GM21360 (cell line): ENCODE data around the gene ZACN.
"Not testable (repeated sequence)": the region's sequence is repeated elsewhere in the genome, so short reads cannot be mapped to it uniquely, and the experiment has no call there.

Experiments
- ATAC-seq: cut with Tn5 transposase; IDR thresholded peaks from one replicate; pipeline ENCODE4 v1.9.1; 2021; ENCODE audit warnings: mild to moderate bottlenecking, moderate library complexity; ENCODE audit not compliant: unreplicated experiment

Gene ZACN

GRCh38 chr17:76078860-76079534 is at the start of gene ZACN:
TSS of gene ZACN (plus strand) at chr17:76079182. CDS start at chr17:76079265, 83 bp downstream.
- ATAC-seq, result no peak

DNA sequence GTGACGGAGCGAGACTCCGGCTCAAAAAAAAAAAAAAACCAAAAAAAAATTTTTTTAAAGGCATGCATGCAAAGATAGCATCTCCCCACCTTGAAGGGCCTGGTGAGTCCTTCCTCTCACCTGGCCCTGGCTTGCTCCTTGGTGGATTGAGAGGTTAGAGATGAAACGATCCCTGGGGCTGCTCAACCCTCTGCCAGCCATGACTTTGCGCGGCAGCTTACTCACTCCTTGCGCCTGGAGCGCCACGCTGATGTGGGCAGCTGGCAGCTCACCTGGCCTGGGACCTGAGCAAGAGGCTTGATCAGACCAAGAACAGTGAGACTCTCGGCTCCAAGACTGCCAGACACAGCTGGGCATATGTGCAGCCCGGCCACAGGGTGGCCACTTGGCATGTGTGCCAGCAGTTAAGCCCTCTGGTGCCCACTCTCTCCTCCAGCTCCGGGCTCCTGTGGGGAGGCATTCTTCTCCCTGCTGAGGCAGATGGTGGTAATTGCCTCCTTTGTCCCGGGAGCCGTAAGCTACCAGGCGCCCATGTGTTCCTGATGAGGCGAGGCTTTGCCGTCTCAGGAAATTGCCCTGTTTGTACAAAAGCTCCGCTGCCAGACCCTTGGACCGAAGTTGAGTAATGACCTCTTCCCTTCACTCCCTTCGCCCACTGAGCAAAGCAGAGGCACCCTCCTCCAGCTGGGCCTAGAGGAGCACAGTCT is 46.8 kb upstream of the ZACN start:
- ATAC-seq, result no peak

GRCh38 chr17:76032780-76033108 is 46.2 kb upstream of the ZACN start:
- ATAC-seq, result no peak

DNA sequence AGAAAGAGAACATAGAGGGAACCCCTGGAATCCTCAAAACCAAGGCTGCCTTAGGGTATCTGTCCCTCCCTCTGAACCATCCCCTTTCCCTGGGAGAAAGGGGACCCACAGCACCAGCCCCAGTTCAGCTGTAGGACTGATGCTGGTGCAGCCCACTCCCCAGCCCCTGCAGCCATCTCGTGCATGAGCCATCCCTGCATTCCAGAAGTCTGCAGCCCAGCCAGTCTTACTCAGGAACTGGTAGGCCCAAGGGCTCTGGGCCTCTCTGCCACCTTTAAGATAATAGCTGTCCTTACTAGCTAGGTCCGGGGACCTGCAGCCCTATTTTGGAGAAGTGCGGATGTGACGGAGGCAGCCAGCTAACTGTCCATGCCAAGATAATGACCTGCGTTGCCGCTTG is 45.8 kb upstream of the ZACN start:
- ATAC-seq, result no peak

DNA sequence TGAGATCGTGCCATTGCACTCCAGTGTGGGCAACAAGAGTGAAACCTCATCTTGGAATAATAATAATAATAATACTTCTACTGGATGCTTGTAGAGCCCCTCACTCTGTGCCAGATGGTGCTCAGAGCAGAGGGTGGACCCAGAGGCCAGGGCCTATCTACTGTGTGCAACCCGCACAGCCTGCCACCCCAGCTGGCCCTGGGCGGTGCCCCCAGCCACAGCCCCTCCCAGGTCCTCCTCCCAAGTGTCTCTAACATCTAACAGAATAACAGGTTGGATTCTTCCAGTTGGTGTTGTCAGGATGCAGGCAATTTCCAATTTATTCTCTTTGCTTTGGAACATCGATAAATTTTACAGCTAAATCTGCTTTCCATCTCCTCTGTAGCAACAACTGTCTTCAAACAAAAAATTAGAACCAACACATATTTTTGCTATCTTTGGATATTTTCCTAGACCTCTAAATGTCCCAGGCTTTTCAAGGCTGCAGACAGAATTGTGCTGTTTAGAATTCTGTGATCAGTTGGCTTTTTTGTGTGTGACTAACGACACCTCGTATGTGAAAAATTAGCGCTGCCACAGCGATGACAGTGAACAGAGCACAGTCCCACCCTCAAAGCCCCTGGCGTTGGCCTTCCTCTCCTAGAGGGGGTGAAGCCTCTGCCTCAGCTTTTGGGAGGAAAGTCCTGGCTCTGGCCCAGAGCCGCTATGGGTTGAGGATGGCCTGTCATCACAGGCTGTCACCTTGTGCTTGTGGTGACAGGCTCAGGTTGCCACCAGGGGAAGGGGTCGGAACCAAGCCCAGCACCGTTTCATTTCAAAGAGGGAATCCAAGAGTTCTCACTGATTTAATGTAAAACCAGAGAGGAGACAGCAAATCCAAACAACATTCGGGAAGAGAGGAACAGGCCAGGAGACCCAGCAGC is 44.3 kb upstream of the ZACN start:
- no peak for ATAC-seq

- no peak for ATAC-seq
Measured at GRCh38 chr17:76036497-76037261, 42.3 kb upstream of the ZACN start.

DNA sequence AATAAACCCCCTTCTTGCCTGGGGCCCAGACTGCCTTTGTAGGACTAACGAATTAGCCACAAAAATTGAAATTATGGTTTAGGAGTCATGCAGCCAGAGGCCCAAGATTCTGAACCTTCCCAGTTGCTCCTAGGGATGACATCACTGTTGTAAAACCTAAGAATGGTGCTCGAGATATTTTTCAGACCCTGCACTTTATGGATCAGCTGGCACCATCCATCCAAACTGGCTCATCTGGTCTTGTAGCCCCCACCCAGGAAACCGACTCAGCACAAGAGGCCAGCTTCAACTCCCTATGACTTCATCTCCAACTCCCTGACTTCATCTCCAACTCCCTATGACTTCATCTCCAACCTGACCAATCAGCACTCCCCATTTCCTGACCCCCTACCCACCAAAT is 40.9 kb upstream of the ZACN start:
- no peak for ATAC-seq

DNA sequence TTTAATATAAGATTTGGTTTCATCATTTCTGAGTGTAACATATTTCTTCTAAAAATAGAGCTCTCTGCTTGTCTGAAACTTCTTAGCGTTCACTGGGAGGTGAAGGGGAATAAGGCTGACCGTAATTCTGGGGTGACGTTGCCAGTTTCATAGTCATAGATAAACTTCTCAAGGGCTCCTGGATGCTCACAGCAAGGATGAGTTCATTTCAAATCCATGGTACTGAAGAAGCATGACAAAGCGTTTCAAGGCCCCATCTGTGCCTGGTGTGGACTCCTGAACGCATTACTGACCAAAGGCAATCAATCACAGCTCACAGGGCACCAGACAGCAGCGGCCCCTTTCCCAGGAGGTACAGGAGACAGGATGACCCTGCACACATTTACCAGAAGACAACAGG is 39.9 kb upstream of the ZACN start:
- ATAC-seq, result no peak

- ATAC-seq, result no peak
Measured at GRCh38 chr17:76040376-76040775, 38.6 kb upstream of the ZACN start.

GRCh38 chr17:76042868-76043267 is 36.1 kb upstream of the ZACN start:
- ATAC-seq, result not testable (repeated sequence)

GRCh38 chr17:76044475-76045007 is 34.4 kb upstream of the ZACN start:
- not testable (repeated sequence) for ATAC-seq

- ATAC-seq, result no peak
Measured at GRCh38 chr17:76046064-76046463, 32.9 kb upstream of the ZACN start.

- ATAC-seq, result no peak
Measured at GRCh38 chr17:76048025-76048605, 30.9 kb upstream of the ZACN start.

- no peak for ATAC-seq
Measured at GRCh38 chr17:76048711-76049110, 30.3 kb upstream of the ZACN start.

DNA sequence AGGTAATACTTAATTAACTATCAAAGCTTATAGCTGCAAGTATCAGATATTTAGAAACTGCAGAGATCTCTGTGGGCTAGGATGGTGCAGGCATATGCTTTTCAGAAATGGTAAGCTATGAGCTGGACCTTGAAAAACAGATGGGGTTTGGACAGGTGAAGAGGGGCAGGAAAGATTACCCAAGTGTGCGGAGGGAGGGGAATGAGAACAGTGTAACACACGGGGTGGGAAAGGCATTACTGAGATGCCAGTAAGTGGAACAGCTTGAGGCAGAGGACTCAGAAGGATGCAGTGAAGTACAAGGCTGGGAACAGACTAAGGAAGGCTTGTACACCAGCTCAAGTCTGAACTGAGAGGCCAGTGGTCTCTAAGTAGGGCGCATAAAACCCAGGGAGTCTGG is 29.7 kb upstream of the ZACN start:
- ATAC-seq, result no peak

DNA sequence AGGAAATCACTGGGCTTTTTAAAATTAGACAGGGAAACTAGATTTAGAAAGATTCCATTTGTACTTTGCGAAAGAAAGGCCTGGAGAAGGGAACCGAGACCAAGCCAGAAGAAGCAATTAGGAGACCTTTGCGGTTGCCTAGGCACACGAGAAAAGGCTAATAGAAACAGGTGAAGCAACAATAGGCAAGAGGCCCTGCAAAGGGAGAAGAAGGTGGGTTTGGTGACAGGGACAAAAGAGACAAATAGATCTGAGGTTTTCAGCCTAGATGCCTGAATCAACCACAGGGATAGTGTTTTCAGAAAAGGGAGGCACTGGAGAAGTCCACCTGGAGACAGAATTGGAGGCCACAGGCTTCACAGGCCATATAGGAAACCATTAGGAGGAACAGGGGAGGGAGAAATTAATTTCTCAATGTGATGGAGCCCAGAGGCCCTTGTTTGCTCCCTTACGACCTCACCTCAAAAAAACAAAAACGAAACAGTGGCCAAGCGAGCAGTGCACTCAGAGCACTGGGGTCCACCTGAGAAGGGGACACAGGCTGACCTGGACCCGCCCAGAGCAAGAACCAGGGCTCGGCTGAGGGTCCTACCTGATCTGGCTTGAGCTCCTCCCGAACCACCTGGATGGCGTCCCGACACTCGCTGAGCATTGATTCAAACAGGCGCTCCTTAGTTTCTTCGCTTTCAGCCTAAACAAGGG is 29.0 kb upstream of the ZACN start:
- no peak for ATAC-seq

- no peak for ATAC-seq
Measured at GRCh38 chr17:76050538-76051467, 28.2 kb upstream of the ZACN start.

DNA sequence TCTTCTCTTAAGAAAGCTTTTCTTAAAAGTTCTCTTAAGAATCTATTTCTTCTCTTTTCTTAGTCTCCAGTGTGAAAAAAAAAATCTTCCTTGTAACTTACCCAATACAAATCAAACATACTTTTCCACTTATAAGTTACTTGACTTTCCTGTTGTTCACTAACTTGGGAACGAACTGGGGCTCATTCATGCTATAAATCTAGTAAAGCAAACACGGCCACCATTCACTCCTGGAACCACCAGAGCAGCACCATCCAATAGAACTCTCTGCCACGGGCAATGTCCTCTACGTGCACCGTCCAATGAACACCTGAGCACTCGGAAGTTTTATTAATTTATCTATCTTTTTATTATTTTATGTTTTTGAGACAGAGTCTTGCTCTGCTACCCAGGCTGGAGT is 27.4 kb upstream of the ZACN start:
- no peak for ATAC-seq
